ENCODE measurements around the gene PLCG1. TPM values are rescaled to one million over a fixed set of nuclear protein-coding genes. Genes with fewer than 3 reads are reported as not detected.

The PLCG1 gene
- total RNA-seq, 2 donors from 2014 or later = 81.0 to 83.0 TPM

DNA sequence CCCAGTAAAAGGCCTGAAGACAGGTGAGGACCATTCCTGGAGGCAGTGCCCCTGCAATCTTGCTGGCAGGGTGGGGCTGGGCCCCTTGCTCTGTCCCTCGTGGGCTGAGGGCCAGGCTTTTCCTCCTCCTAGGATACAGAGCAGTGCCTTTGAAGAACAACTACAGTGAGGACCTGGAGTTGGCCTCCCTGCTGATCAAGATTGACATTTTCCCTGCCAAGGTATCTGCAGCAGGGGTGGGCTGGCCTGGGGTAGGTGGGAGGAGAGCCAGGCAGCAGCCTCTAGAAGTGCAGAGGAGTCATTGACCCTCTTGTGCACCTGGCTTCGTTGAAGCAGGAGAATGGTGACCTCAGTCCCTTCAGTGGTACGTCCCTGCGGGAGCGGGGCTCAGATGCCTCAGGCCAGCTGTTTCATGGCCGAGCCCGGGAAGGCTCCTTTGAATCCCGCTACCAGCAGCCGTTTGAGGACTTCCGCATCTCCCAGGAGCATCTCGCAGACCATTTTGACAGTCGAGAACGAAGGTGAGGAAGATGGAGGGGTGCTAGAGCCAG is 36.5 kb downstream of the PLCG1 start:
- intact Hi-C loops (cut with DNase I) = loop anchor here (1.0 to 10.0 kb wide), 3 partner anchors 58 to 241 kb away; partner anchors contain the start of gene LPIN3 (in 1 of the 2)
- DNase-seq (ENCODE audit: low spot score) = peak; percentile 69

DNA sequence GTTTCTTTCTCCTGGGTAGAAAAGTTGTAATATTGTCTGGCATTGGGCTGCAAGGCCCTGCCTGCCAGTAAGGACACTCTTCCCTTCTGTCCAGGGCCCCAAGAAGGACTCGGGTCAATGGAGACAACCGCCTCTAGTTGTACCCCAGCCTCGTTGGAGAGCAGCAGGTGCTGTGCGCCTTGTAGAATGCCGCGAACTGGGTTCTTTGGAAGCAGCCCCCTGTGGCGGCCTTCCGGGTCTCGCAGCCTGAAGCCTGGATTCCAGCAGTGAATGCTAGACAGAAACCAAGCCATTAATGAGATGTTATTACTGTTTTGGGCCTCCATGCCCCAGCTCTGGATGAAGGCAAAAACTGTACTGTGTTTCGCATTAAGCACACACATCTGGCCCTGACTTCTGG is 37.0 kb downstream of the PLCG1 start:
- peak; percentile 60 for DNase-seq (ENCODE audit: low spot score)
- intact Hi-C loops (cut with DNase I) = loop anchor here (5.0 to 10.0 kb wide), 2 partner anchors 58 to 240 kb away; no protein-coding TSS in a partner anchor

DNA sequence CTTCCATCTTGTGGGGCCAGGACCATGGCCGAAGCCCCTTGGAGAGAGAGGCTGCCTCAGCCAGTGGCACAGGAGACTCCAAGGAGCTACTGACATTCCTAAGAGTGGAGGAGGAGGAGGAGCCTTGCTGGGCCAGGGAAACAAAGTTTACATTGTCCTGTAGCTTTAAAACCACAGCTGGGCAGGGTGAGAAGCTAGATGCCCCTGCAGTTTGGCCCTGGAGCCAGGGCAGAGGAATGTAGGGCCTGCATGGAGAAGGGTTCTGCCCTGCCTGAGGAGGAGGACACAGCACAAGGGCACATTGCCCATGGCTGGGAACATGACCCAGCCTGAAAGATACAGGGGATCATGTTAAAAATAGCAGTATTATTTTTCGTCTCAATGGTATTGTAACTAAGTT is 37.4 kb downstream of the PLCG1 start:
- DNase-seq (ENCODE audit: low spot score) = peak; percentile 41
- intact Hi-C loops (cut with DNase I) = loop anchor here (5.0 to 10.0 kb wide), 3 partner anchors 58 to 1077 kb away; no protein-coding TSS in a partner anchor

DNA sequence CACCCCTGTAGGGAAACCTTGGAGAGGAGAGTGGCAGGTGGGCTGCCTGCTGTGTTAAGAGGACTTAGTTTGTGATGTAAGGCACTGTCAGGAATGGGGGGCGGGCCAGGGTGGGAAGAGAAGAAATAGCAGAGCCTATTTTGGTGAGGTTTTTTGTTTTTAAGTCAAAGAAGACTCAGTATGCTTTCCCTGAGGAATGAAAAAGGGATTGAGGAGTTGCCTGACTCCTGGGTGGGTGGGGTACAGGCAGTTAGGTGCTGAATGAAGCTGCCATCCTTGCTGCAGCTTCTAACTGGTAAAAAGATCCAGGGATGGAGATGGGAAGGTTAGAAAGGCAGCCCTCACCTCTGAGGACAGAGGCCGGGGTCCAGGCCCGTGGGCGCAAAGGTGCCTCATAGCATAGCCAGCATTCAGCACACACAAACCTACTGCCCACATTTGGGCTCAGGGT is 37.9 kb downstream of the PLCG1 start:
- intact Hi-C loops (cut with DNase I) = loop anchor here (5.0 to 10.0 kb wide), 3 partner anchors 57 to 1078 kb away; no protein-coding TSS in a partner anchor
- DNase-seq (ENCODE audit: low spot score) = peak; percentile 17

DNA sequence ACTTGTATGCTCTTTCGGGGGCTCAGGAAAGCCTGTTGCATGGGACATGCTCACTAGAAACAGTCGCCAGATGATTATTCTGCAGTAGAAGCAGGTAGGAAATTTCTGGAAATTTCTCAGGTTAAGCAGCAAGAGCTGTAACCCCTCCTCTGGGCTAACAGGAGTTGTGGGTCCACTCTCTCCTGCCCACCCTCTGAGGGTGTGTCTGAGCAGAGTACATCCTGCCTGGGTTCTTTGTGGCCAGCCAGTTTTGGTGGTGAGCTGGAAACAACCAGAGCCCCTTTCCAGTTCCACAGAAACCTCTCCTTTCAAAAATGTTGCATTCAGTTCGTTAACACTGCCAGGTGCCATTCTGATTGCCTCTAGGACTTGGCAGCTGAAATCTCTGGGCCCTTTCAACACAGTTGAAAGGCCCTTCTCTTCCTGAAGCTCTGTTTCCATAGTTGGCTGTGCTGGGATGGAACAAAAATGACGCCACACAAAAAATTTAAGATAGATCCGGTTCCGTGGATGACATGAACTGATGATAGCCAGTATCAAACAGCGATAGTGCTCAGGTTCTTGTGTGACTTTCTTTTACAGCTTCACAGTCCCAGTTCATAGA is 38.5 kb downstream of the PLCG1 start:
- intact Hi-C loops (cut with DNase I) = loop anchor here (5.0 to 10.0 kb wide), 3 partner anchors 56 to 1079 kb away; no protein-coding TSS in a partner anchor

DNA sequence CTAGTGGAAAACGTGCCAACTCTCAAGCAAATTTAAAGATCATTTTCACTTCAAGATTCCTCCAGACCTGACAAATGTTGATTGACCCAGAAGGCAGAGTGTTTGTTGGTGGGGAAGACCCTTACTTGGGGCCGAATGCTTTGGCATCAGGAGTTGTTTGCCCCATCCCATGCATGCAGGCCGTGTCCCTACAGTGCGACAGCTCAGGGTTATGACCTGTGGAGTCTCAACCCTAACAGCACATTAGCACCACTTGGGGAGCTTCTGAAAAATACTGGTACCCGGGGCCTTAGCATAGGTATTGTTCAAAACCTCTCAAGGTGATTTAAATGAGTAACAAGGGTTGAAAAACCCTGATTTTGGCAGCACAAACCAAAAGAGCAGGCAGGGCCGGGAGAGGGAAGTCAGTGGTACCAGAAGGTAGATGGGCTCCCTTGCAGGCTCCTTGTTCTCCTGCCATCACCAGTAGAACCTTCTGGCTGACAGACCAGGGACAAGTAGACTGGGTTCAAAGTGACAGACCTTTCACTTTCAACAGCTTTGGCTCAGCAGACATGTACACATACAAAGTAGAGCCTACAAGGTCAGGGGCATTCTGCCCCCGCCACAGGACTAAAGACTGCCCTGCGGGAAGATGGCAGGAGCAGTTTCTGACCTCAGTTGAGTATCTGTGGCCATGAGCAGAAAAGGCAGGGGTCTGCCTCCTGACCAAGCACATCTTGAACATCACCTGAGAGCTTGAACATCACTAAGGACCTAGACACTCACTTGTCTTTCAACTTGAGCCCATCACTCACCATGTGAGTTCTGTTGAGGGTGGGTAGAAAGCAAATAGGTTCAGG is 39.6 kb downstream of the PLCG1 start:
- peak; percentile 47 for DNase-seq (ENCODE audit: low spot score)
- intact Hi-C loops (cut with DNase I) = loop anchor here (5.0 to 10.0 kb wide), 3 partner anchors 55 to 1080 kb away; no protein-coding TSS in a partner anchor

More for the DNA sequence above, 38.5 kb downstream of the PLCG1 start:
- peak; percentile 10 for DNase-seq (ENCODE audit: low spot score)

DNA sequence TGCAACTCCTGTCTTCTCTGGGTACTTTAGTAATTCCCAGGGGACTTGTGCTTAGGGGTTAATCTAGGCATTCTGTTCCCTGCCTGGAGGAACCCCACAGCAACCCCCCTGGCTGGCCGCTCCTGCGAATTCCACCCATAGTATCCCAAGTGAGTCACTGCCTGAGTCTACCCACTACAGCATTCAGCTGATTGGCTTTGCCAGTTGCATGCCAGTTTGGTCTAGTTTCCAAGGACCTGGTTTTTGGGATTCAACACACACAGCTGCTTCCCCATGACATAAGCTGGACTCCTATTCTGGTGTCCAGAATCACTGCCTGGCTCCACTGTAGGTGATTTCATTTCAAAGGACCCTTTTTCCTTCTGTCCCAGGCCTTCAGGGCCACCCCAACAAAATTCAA is 40.3 kb downstream of the PLCG1 start:
- intact Hi-C loops (cut with DNase I) = loop anchor here (5.0 to 10.0 kb wide), 3 partner anchors 55 to 1080 kb away; no protein-coding TSS in a partner anchor
- DNase-seq (ENCODE audit: low spot score) = peak; percentile 86

DNA sequence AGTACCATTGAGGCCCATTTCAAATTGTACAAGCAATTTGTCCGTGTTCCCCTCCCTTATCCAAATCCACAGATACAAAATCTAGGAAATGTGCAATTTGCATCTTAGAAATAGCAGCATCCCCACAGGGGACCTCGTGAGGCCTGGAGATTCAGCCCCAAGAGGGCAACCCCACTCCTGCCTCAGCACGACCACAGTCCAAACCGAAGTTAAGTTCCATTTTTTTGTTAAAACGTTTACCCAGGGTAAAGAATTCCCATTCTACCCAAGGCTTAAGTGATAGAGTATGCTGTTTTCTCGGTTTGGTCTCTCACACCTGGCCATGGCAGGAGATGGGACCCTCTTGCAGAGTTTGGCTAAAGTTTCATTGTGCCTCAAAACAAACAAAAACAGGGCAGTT is 41.2 kb downstream of the PLCG1 start:
- DNase-seq (ENCODE audit: low spot score) = peak; percentile 36
- intact Hi-C loops (cut with DNase I) = loop anchor here (5.0 to 10.0 kb wide), 3 partner anchors 54 to 1081 kb away; no protein-coding TSS in a partner anchor

DNA sequence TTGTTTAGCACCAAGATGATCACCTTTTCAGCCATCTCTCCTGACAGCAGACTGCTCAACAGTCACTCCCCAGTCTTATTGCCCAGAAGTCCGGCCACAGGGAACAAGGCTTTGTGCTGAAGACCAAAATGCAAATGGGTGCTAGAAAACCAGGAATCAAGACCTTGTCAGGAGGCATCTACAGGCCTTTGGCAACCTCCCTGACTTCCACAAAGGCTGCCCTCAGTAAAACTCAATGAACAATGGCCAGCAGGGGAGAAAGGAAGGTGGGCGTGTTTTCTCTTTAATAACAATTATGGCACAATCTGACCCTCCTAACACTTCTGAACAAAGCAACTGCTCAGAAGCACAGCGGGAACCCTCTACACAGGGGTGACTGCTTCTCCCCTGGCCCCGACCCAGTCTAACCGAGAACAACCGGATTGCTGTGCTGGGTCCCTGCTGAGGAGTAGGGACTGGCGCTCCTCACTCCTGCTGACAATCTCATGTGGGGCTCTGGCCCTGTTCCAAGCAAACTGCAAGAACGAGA is 41.6 kb downstream of the PLCG1 start:
- DNase-seq (ENCODE audit: low spot score) = peak; percentile 75
- intact Hi-C loops (cut with DNase I) = loop anchor here (5.0 to 10.0 kb wide), 3 partner anchors 53 to 1082 kb away; no protein-coding TSS in a partner anchor

DNA sequence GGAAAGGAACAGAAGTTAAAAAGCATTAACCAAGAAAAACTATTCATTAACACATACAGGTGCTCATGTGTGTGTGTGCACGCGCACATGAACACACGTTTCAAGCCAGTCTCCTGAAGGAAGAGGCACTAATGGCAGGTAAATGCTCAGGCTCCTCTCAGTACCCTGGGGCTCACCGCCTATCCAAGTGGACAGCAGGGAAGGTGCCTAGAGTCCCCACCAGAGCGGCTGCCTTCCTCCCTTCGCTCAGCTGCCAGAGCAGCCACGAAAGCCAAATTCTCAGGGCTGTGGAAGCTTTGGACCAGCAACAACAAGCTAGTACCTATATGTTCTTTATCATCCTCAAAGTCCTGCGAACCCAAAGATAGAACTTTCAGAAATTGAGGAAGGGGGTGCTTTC is 42.6 kb downstream of the PLCG1 start:
- peak; percentile 48 for DNase-seq (ENCODE audit: low spot score)
- intact Hi-C loops (cut with DNase I) = loop anchor here (5.0 to 10.0 kb wide), 3 partner anchors 52 to 1083 kb away; no protein-coding TSS in a partner anchor

DNA sequence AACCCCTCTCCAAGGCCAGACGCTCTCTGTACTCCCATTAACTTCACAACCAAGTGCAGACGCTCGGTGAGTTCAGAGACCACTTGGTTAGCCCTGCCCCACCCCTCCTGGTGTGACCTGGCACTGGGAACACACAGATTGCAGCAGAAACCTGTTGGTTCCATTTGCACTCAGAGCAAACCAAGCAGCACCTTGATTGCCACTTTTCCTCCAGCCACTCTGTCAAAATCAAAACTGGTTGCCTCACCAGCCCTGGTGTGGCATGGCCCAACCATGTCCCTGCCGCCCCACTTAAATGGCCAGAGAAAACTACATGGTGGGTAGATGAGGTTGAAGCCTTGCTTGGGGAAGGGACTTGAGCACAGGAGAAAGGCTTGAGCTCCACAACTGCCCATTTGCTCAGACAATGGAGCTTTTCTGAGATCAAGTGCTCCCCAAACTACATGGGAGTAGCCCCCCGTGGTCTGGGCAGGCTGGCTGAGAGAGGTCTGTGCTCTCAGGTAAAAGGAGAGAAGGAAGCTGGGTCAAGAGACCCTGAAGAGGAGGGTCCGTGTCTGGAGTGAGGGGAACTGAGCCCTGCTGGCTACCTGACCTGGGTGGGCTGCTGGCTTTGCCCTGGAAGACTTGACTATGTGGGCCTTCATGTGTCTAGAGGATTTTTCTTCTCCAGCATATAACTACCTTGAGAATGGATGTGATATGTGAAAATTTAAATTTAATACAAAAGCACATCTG is 43.4 kb downstream of the PLCG1 start:
- peak; percentile 63 for DNase-seq (ENCODE audit: low spot score)
- intact Hi-C loops (cut with DNase I) = no loop called here

DNA sequence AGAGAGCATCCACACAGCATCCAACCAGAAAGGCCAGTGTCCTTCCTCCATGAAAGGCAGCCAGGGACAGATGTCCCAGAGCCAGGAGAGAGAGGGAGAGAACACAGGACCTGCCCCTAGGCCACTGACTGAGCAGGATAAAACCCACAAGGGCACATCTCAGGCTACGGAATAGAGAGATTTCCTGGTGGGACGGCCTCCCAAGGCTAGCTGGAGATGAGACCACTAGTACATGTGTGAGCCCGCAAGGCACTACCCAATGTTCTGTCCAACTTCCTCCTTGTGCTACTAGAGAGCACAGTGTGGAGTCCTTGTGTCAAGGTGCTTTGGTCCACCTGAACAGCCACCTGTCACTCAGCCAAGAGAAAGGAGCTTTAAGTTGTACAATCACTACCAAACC is 44.2 kb downstream of the PLCG1 start:
- DNase-seq (ENCODE audit: low spot score) = peak; percentile 44
- intact Hi-C loops (cut with DNase I) = no loop called here

DNA sequence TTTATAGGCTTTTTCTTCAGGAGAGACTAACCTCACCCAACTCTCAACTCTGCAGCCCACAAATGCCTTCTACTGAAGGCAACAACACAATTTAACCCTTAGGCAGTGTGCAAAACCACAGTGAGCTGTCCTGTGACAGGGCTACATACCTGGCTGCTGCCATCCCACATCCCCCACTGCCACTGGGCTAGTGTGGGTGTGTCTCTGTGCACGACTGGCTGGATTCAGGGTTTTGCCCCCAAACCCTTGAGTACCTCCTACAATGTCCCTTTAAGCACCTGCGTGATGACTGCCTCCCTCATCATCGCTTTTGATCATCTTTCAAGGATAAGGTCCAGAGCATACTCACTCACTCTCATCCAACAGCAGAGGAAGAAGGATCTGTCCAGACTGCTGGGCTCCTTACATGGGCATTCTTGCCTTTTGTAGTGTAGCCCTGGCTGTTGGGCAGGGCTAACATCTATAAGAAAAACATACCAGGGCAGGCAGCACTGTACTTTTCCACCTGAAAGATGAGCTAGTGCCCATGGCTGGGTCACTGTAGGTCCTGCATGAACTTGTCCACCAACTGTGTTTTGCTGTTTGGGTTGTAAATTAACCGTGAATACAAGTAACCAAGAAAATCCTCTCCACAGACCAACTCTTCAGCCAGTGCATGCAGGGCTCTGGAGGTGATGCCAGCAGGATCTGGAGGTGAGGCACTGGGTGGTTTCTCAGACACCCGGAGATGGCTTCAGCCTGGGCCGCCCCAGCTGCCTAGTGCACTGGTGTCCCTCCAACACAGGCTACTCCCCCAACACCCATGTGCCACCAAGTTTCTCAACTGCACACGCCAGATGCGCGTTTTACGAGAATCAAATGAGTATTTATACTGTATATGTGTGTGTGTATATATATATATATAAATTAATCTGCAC is 45.2 kb downstream of the PLCG1 start:
- DNase-seq (ENCODE audit: low spot score) = peak; percentile 37
- intact Hi-C loops (cut with DNase I) = no loop called here

DNA sequence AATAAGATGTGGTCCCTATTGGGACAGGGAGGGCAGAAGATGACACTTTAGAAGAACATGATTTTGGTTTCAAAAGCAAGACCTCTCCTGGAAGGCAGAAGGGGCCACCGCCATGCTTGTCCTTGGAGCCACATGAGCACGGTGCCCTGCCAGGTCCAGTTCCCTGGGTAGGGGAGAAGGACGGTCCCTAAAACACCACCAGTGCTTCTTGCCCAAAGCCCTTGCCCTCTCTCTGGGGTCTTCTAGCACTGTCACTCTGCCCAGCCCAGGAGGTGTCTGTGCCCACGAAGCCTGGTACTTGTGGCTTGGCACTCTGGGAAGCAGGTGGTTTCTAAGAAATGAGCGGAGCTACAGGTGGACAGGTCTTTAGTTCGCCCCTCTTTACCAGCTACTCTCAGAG is 46.0 kb downstream of the PLCG1 start:
- DNase-seq (ENCODE audit: low spot score) = peak; percentile 60
- intact Hi-C loops (cut with DNase I) = no loop called here

DNA sequence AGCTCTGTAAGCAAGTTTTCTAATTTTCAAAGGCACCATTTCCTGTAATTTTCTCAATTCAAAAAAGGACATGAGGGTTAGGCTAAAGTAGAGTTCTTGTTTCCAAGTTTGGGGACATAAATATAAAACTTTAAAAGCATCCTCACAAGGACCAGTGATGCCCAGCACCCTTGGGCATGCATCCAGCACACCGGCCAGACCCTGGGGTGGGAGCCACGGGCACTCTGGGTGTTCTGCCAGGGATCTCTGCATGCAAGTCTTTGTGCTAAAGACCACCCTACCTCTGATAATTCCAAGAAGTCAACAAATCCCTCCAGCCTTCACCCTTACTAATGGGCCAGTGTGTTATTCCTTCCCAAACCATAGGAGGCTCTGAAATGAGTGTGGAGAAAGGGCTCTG is 46.5 kb downstream of the PLCG1 start:
- no peak for DNase-seq (ENCODE audit: low spot score)
- intact Hi-C loops (cut with DNase I) = no loop called here

DNA sequence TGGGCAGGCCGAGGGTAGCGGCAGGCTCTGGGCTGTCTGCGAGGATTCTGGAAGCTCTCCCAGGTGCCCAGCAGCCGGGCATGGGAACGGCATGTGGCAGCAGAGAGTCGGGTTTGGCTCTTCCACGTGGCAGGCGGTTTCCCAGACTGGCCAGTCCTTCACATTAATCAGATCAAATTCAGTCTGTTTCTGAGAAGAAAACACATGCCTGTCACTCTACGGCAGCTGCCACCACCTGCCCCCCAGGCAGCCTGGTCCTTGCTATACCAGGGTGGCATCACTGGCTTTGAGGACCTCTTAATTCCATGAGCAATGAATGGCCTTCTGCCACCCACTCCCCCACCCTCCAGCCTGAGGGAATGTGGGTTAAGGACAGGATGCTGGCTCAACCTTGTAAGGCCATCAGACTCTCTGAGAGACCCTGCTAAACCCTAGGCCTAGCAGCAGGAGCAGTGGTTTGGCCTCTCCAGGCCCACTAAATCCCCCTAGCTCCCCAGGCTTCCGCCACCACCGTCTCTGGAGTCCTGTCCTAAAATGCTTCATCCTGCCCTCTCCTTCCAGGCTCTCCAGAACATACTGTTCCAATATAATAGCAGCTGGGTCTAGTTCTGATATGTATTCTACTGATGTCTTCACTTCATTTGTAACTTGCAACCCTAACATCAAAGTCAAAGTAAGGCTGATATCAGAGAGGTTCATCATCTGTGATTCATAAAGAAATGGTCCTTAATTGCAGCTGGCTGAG is 47.8 kb downstream of the PLCG1 start:
- DNase-seq (ENCODE audit: low spot score) = no peak
- intact Hi-C loops (cut with DNase I) = no loop called here

DNA sequence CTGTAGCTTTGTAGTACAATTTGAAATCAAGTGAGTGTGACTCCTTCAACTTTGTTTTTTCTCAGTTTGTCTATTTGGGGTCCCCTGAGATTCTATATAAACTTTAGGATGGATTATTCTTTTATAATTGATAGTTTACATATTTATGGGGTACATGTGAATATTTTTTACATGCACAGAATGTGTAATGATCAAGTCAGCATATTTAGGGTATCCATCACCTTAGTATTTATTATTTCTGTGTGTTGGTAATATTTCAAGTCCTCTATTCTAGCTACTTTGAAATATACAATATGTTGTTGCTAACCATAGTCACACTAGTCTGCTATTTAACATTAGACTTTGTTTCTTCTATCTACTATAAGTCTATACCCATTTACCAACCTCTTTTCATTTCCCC is 50.3 kb downstream of the PLCG1 start:
- no peak for DNase-seq (ENCODE audit: low spot score)
- intact Hi-C loops (cut with DNase I) = no loop called here

All from posterior vena cava (tissue), 2 donors.